Memory B cell (primary cell): ENCODE measurements around the gene ZFP36.
A peak's percentile ranks its signal among the peaks of the same experiment; 100 is the strongest.
"Not testable (repeated sequence)": the region's sequence is repeated elsewhere in the genome, so short reads cannot be mapped to it uniquely, and the experiment has no call there.

Source experiments
- ATAC-seq: fragments of 150-1000 bp; cut with Tn5 transposase; 2 replicates; pipeline ENCODE4 v1.10.0; 2021; ENCODE audit warnings: low read depth, mild to moderate bottlenecking, moderate library complexity
- DNase-seq, 2 donors: peaks; one replicate each; pipeline ENCODE4 v3.0.0; 2022; ENCODE audit warnings: low spot score in 2 of 2
- H3K27ac Mint-ChIP-seq: one replicate; pipeline ENCODE4 v1.8.0; 2022; ENCODE audit warnings: mild to moderate bottlenecking, moderate library complexity, mixed read lengths
- H3K27me3 Mint-ChIP-seq: one replicate; pipeline ENCODE4 v1.8.0; 2022; ENCODE audit warnings: mixed read lengths
- H3K36me3 Mint-ChIP-seq: one replicate; pipeline ENCODE4 v1.8.0; 2022; ENCODE audit warnings: mild to moderate bottlenecking, mixed read lengths
- H3K4me1 Mint-ChIP-seq: one replicate; pipeline ENCODE4 v1.8.0; 2022; ENCODE audit warnings: mixed read lengths
- H3K4me3 Mint-ChIP-seq: one replicate; pipeline ENCODE4 v1.8.0; 2022; ENCODE audit warnings: mild to moderate bottlenecking, moderate library complexity, mixed read lengths
- H3K9me3 Mint-ChIP-seq: one replicate; pipeline ENCODE4 v1.8.0; 2022; ENCODE audit warnings: mixed read lengths

ZFP36 gene

GRCh38 chr19:39449116-39449797 lies 42.6 kb downstream of the ZFP36 start:
- peaks cover 29% of the 10 kb centered on the region for H3K36me3 Mint-ChIP-seq
- DNase-seq (no peak), ATAC-seq (no peak)
- H3K27ac Mint-ChIP-seq: peak overlapping the region; percentile 88
- H3K4me3 Mint-ChIP-seq: peak overlapping the region; percentile 74
- H3K4me1 Mint-ChIP-seq: peaks cover 56% of the 10 kb centered on the region
- H3K27me3 Mint-ChIP-seq: no peaks in the 10 kb centered on the region
- H3K9me3 Mint-ChIP-seq: no peaks in the 10 kb centered on the region

GRCh38 chr19:39451257-39451656 lies 44.6 kb downstream of the ZFP36 start:
- H3K27ac Mint-ChIP-seq: peak overlapping the region; percentile 32
- not testable (repeated sequence) for H3K27me3 Mint-ChIP-seq, H3K4me3 Mint-ChIP-seq, ATAC-seq, DNase-seq, H3K9me3 Mint-ChIP-seq
- H3K4me1 Mint-ChIP-seq: peaks cover 54% of the 10 kb centered on the region
- peaks cover 33% of the 10 kb centered on the region for H3K36me3 Mint-ChIP-seq
